Measurements from ENCODE around the gene CLEC4D.

GRCh38 chr12:8549381-8549780, 36.1 kb downstream of the CLEC4D start:
- no peak for TF ChIP-seq POLR2A (IDR thresholded peaks at IDR 0.05; ENCODE audit: low read depth, low read length)
- TF ChIP-seq TAF1 (IDR thresholded peaks at IDR 0.05; ENCODE audit: borderline replicate concordance, low read depth, low read length) = no peak
